Measurements from ENCODE around the gene ASGR2.

Gene ASGR2

GRCh38 chr17:7147772-7148171 lies 33.1 kb upstream of the ASGR2 start:
- no peaks in the 10 kb centered on the region for H3K27me3 ChIP-seq (ENCODE audit: control insufficient read depth in 3 of 3, insufficient read depth in 3 of 3, low read depth in 1 of 3, low read length in 3 of 3)
- H2BK120ac ChIP-seq (ENCODE audit: low read depth, low read length): no peak overlapping the region
- no peak overlapping the region for H2AFZ ChIP-seq (ENCODE audit: low read length)
- no peak overlapping the region for H3K14ac ChIP-seq (ENCODE audit: low read length)
- H3K23ac ChIP-seq (ENCODE audit: low read depth, low read length, poor library complexity): no peak overlapping the region
- no peak overlapping the region for H2AK5ac ChIP-seq (ENCODE audit: low read depth, low read length)
- no peak overlapping the region for H2BK12ac ChIP-seq (ENCODE audit: low read length)
- no peaks in the 10 kb centered on the region for H3K36me3 ChIP-seq (replicated peaks in 1 of 2; ENCODE audit: control insufficient read depth in 2 of 2, insufficient read depth in 2 of 2, low read length in 2 of 2)
- no peaks in the 10 kb centered on the region for H3K9me3 ChIP-seq (replicated peaks in 1 of 2; ENCODE audit: control insufficient read depth in 2 of 2, insufficient read depth in 1 of 2, low read depth in 1 of 2, low read length in 2 of 2)
- no peaks in the 10 kb centered on the region for H3K79me1 ChIP-seq (ENCODE audit: low read depth, low read length)
- no peak overlapping the region for H3K4ac ChIP-seq (ENCODE audit: low read length)
- no peak overlapping the region for H3K9ac ChIP-seq (ENCODE audit: low read depth, low read length, poor library complexity)
- H3K4me1 ChIP-seq (ENCODE audit: control insufficient read depth in 2 of 2, insufficient read depth in 1 of 2, low read depth in 1 of 2, low read length in 2 of 2): peaks cover 10 to 16% of the 10 kb centered on the region in 2 donors
- no peak overlapping the region for H3K18ac ChIP-seq (ENCODE audit: low read length)
- no peak overlapping the region for H2BK5ac ChIP-seq (ENCODE audit: low read length)
- WGBS, 2 donors (ENCODE audit: extremely low coverage in 2 of 2, insufficient read length in 2 of 2, insufficient replicate concordance in 1 of 2): no CpG with 5 or more reads among the region's 3 CpGs
- no peak overlapping the region for H3K4me2 ChIP-seq (ENCODE audit: insufficient read depth, low read length, poor library complexity, severe bottlenecking)
- no peak overlapping the region for H3K4me3 ChIP-seq (ENCODE audit: low read length in 2 of 2)
- DNase-seq (ENCODE audit: low spot score): no peak
- H4K91ac ChIP-seq (ENCODE audit: low read depth, low read length, poor library complexity): no peak overlapping the region
- H4K8ac ChIP-seq (ENCODE audit: low read depth, low read length): no peak overlapping the region
- no peak overlapping the region for H3K27ac ChIP-seq (replicated peaks; ENCODE audit: low read length)
- no peak overlapping the region for H2BK15ac ChIP-seq (ENCODE audit: low read length)

DNA sequence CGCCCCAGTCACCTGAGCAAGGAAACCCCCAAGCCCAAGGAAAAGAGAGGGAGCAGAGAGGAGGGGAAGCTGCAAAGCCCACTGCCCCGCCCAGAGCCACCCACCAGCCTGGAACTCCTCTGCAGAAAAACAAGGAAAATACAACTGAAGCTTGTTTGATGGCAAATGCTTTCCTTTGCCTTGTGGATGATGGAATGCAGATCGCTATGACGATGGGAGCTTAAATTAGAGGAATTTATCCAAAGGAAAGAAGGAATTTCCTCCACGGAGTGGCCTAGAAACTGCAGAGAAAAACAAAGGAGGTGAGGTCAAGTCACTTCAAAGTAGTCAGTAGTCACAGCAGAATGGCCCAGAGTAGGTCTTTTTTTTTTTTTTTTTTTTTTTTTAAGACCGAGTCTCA lies 31.5 kb upstream of the ASGR2 start:
- Histone ChIP-seq H3K9ac (ENCODE audit: low read depth, low read length, poor library complexity) (no peak overlapping the region), H3K27me3 (ENCODE audit: control insufficient read depth in 3 of 3, insufficient read depth in 3 of 3, low read depth in 1 of 3, low read length in 3 of 3) (peaks cover 0 to 2% (median 0%) of the 10 kb centered on the region in 3 experiments), H2BK12ac (ENCODE audit: low read length) (no peak overlapping the region), H3K36me3 (replicated peaks in 1 of 2; ENCODE audit: control insufficient read depth in 2 of 2, insufficient read depth in 2 of 2, low read length in 2 of 2) (no peaks in the 10 kb centered on the region), H2BK5ac (ENCODE audit: low read length) (no peak overlapping the region), H2AFZ (ENCODE audit: low read length) (peak overlapping the region; percentile 12), H3K14ac (ENCODE audit: low read length) (no peak overlapping the region), H2BK15ac (ENCODE audit: low read length) (no peak overlapping the region), H4K8ac (ENCODE audit: low read depth, low read length) (no peak overlapping the region), H3K79me1 (ENCODE audit: low read depth, low read length) (no peaks in the 10 kb centered on the region), H3K23ac (ENCODE audit: low read depth, low read length, poor library complexity) (no peak overlapping the region), H2AK5ac (ENCODE audit: low read depth, low read length) (no peak overlapping the region), H3K4me3 (ENCODE audit: low read length in 2 of 2) (no peak overlapping the region), H3K9me3 (replicated peaks in 1 of 2; ENCODE audit: control insufficient read depth in 2 of 2, insufficient read depth in 1 of 2, low read depth in 1 of 2, low read length in 2 of 2) (no peaks in the 10 kb centered on the region), H3K4me1 (ENCODE audit: control insufficient read depth in 2 of 2, insufficient read depth in 1 of 2, low read depth in 1 of 2, low read length in 2 of 2) (peaks cover 10 to 16% of the 10 kb centered on the region in 2 donors), H3K4me2 (ENCODE audit: insufficient read depth, low read length, poor library complexity, severe bottlenecking) (peak overlapping the region; percentile 14), H4K91ac (ENCODE audit: low read depth, low read length, poor library complexity) (no peak overlapping the region), H3K18ac (ENCODE audit: low read length) (no peak overlapping the region), H2BK120ac (ENCODE audit: low read depth, low read length) (no peak overlapping the region), H3K27ac (replicated peaks; ENCODE audit: low read length) (peak overlapping the region; percentile 9), H3K4ac (ENCODE audit: low read length) (no peak overlapping the region)
- peak; percentile 62 for DNase-seq (ENCODE audit: low spot score)
- WGBS, 2 donors (ENCODE audit: extremely low coverage in 2 of 2, insufficient read length in 2 of 2, insufficient replicate concordance in 1 of 2): no CpG with 5 or more reads among the region's 6 CpGs

- no peak overlapping the region for H3K4me3 ChIP-seq (ENCODE audit: low read length in 2 of 2)
- H4K8ac ChIP-seq (ENCODE audit: low read depth, low read length): no peak overlapping the region
- no peaks in the 10 kb centered on the region for H3K79me1 ChIP-seq (ENCODE audit: low read depth, low read length)
- no peak overlapping the region for H2BK120ac ChIP-seq (ENCODE audit: low read depth, low read length)
- no peak overlapping the region for H3K18ac ChIP-seq (ENCODE audit: low read length)
- H3K27me3 ChIP-seq (ENCODE audit: control insufficient read depth in 3 of 3, insufficient read depth in 3 of 3, low read depth in 1 of 3, low read length in 3 of 3): peaks cover 0 to 3% (median 0%) of the 10 kb centered on the region in 3 experiments
- no peak overlapping the region for H2AK5ac ChIP-seq (ENCODE audit: low read depth, low read length)
- no peak overlapping the region for H2AFZ ChIP-seq (ENCODE audit: low read length)
- H3K14ac ChIP-seq (ENCODE audit: low read length): no peak overlapping the region
- H3K4me1 ChIP-seq (ENCODE audit: control insufficient read depth in 2 of 2, insufficient read depth in 1 of 2, low read depth in 1 of 2, low read length in 2 of 2): peaks cover 10 to 16% of the 10 kb centered on the region in 2 donors
- no peak overlapping the region for H2BK15ac ChIP-seq (ENCODE audit: low read length)
- no peak overlapping the region for H3K23ac ChIP-seq (ENCODE audit: low read depth, low read length, poor library complexity)
- no peak overlapping the region for H3K9ac ChIP-seq (ENCODE audit: low read depth, low read length, poor library complexity)
- H3K4me2 ChIP-seq (ENCODE audit: insufficient read depth, low read length, poor library complexity, severe bottlenecking): no peak overlapping the region
- H4K91ac ChIP-seq (ENCODE audit: low read depth, low read length, poor library complexity): no peak overlapping the region
- no peaks in the 10 kb centered on the region for H3K9me3 ChIP-seq (replicated peaks in 1 of 2; ENCODE audit: control insufficient read depth in 2 of 2, insufficient read depth in 1 of 2, low read depth in 1 of 2, low read length in 2 of 2)
- H3K27ac ChIP-seq (replicated peaks; ENCODE audit: low read length): no peak overlapping the region
- H3K4ac ChIP-seq (ENCODE audit: low read length): no peak overlapping the region
- DNase-seq (ENCODE audit: low spot score): no peak
- no CpG with 5 or more reads among the region's 11 CpGs for WGBS, 2 donors (ENCODE audit: extremely low coverage in 2 of 2, insufficient read length in 2 of 2, insufficient replicate concordance in 1 of 2)
- H2BK5ac ChIP-seq (ENCODE audit: low read length): no peak overlapping the region
- H2BK12ac ChIP-seq (ENCODE audit: low read length): no peak overlapping the region
- H3K36me3 ChIP-seq (replicated peaks in 1 of 2; ENCODE audit: control insufficient read depth in 2 of 2, insufficient read depth in 2 of 2, low read length in 2 of 2): no peaks in the 10 kb centered on the region
These were observed 29.6 kb upstream of the ASGR2 start for GRCh38 chr17:7144213-7144612.

GRCh38 chr17:7141824-7142223 lies 27.2 kb upstream of the ASGR2 start:
- Histone ChIP-seq H3K9ac (ENCODE audit: low read depth, low read length, poor library complexity) (no peak overlapping the region), H2BK12ac (ENCODE audit: low read length) (no peak overlapping the region), H4K91ac (ENCODE audit: low read depth, low read length, poor library complexity) (no peak overlapping the region), H3K18ac (ENCODE audit: low read length) (no peak overlapping the region), H3K9me3 (replicated peaks in 1 of 2; ENCODE audit: control insufficient read depth in 2 of 2, insufficient read depth in 1 of 2, low read depth in 1 of 2, low read length in 2 of 2) (peaks cover 0 to 6% of the 10 kb centered on the region in 2 donors), H3K27me3 (ENCODE audit: control insufficient read depth in 3 of 3, insufficient read depth in 3 of 3, low read depth in 1 of 3, low read length in 3 of 3) (peaks cover 0 to 3% (median 0%) of the 10 kb centered on the region in 3 experiments), H3K23ac (ENCODE audit: low read depth, low read length, poor library complexity) (no peak overlapping the region), H3K4me2 (ENCODE audit: insufficient read depth, low read length, poor library complexity, severe bottlenecking) (no peak overlapping the region), H3K4me3 (ENCODE audit: low read length in 2 of 2) (no peak overlapping the region), H2AFZ (ENCODE audit: low read length) (peak overlapping the region; percentile 28), H3K14ac (ENCODE audit: low read length) (no peak overlapping the region), H2BK120ac (ENCODE audit: low read depth, low read length) (no peak overlapping the region), H3K36me3 (replicated peaks in 1 of 2; ENCODE audit: control insufficient read depth in 2 of 2, insufficient read depth in 2 of 2, low read length in 2 of 2) (no peaks in the 10 kb centered on the region), H2BK5ac (ENCODE audit: low read length) (no peak overlapping the region), H4K8ac (ENCODE audit: low read depth, low read length) (no peak overlapping the region), H3K4me1 (ENCODE audit: control insufficient read depth in 2 of 2, insufficient read depth in 1 of 2, low read depth in 1 of 2, low read length in 2 of 2) (peaks cover 10 to 22% of the 10 kb centered on the region in 2 donors), H3K4ac (ENCODE audit: low read length) (no peak overlapping the region), H3K27ac (replicated peaks; ENCODE audit: low read length) (no peak overlapping the region), H2AK5ac (ENCODE audit: low read depth, low read length) (no peak overlapping the region), H3K79me1 (ENCODE audit: low read depth, low read length) (no peaks in the 10 kb centered on the region), H2BK15ac (ENCODE audit: low read length) (no peak overlapping the region)
- WGBS, 2 donors (ENCODE audit: extremely low coverage in 2 of 2, insufficient read length in 2 of 2, insufficient replicate concordance in 1 of 2): no CpG with 5 or more reads among the region's 10 CpGs
- DNase-seq (ENCODE audit: low spot score): no peak
